CD4-positive, CD25-positive, alpha-beta regulatory T cell (primary cell): ENCODE data around the gene CT45A7. TPM values are rescaled to one million over a fixed set of nuclear protein-coding genes. Genes with fewer than 3 reads are reported as not detected.
"Not testable (repeated sequence)": the region's sequence is repeated elsewhere in the genome, so short reads cannot be mapped to it uniquely, and the experiment has no call there.

Source experiments
- ATAC-seq, 2 donors: fragments of 150-1000 bp; cut with Tn5 transposase; one replicate each; pipeline ENCODE4 v1.10.0; 2021; ENCODE audit warnings: low read depth in 2 of 2, moderate number of reproducible peaks in 2 of 2, moderate library complexity in 1 of 2
- DNase-seq, 3 donors: peaks; one replicate each; pipeline versions ENCODE4 v3.0.0 to v3.0.0-alpha.2; 2012 to 2022; ENCODE audit warnings: mixed read lengths in 1 of 3
- H3K27ac ChIP-seq: one replicate; pipeline ENCODE4 v1.7.0; 2013; ENCODE audit warnings: mild to moderate bottlenecking, low read length; ENCODE audit not compliant: insufficient read depth, poor library complexity, severe bottlenecking
- H3K27me3 ChIP-seq: one replicate; pipeline ENCODE4 v1.7.0; 2013; ENCODE audit warnings: low read length; ENCODE audit not compliant: control insufficient read depth, insufficient read depth
- H3K36me3 ChIP-seq: one replicate; pipeline ENCODE4 v1.7.0; 2013; ENCODE audit warnings: mild to moderate bottlenecking, low read length, moderate library complexity; ENCODE audit not compliant: control insufficient read depth, insufficient read depth
- H3K4me1 ChIP-seq: 2 replicates; pipeline ENCODE4 v1.7.0; 2013; ENCODE audit warnings: mild to moderate bottlenecking, low read length; ENCODE audit not compliant: insufficient read depth, control insufficient read depth, poor library complexity, severe bottlenecking
- H3K4me3 ChIP-seq: one replicate; pipeline ENCODE4 v1.7.0; 2013; ENCODE audit warnings: low read depth, mild to moderate bottlenecking, low read length, moderate library complexity
- H3K9me3 ChIP-seq, 2 experiments: 1 replicate in 1 of 2; 2 replicates in 1 of 2; pipeline ENCODE4 v1.7.0; 2013; ENCODE audit warnings: low read length in 2 of 2, mild to moderate bottlenecking in 1 of 2, moderate library complexity in 1 of 2; ENCODE audit not compliant: control insufficient read depth in 2 of 2
- H3K27ac Mint-ChIP-seq, 3 donors: one replicate each; pipeline ENCODE4 v1.8.0; 2020 to 2022; ENCODE audit warnings: mild to moderate bottlenecking in 3 of 3, mixed read lengths in 3 of 3, moderate library complexity in 2 of 3
- H3K27me3 Mint-ChIP-seq: one replicate; pipeline ENCODE4 v1.8.0; 2022; ENCODE audit warnings: mild to moderate bottlenecking, mixed read lengths
- H3K36me3 Mint-ChIP-seq: one replicate; pipeline ENCODE4 v1.8.0; 2020; ENCODE audit warnings: mixed read lengths
- H3K4me1 Mint-ChIP-seq, 4 donors: one replicate each; pipeline ENCODE4 v1.8.0; 2020 to 2022; ENCODE audit warnings: mixed read lengths in 4 of 4, mild to moderate bottlenecking in 1 of 4
- H3K4me3 Mint-ChIP-seq, 4 donors: one replicate each; pipeline ENCODE4 v1.8.0; 2020 to 2022; ENCODE audit warnings: mild to moderate bottlenecking in 4 of 4, mixed read lengths in 4 of 4, moderate library complexity in 3 of 4
- H3K9me3 Mint-ChIP-seq, 7 donors: one replicate each; pipeline ENCODE4 v1.8.0; 2020 to 2022; ENCODE audit warnings: mixed read lengths in 7 of 7, mild to moderate bottlenecking in 3 of 7, moderate library complexity in 2 of 7
- polyA plus RNA-seq, 4 donors: library from polyadenylated mRNA; unstranded; fragments of 300-500 nt; fragmentation: Illumina TruSeq; gene quantifications; one replicate each; pipeline ENCODE4 v1.2.3, GENCODE V29; 2021
- total RNA-seq: library from RNA; stranded (reverse); gene quantifications from one replicate; pipeline ENCODE4 v1.2.3, GENCODE V29; 2022

CT45A7 gene
- total RNA-seq (not detected), polyA plus RNA-seq (not detected)

DNA sequence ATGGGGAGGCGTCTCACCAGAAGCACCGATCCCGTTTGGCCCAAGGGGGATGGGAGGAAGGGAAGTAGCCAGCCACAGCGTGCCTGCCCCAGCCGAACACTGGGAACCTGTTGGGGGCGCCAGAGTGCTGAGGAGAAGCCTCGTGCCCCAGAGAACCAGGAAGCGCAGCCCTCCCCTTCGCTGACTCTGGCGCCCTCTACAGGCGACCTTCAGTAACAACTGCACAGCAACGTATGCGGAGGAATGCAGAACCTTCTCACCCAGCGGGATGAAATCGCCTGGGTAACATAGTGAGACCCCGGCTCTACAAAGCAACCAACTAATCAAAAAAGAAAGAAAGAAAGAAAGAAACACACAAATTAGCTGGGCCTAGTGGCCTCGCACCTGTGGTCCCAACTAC lies at the start of gene CT45A7:
TSS of gene CT45A7 (minus strand) at position 101 of the 400 bp plus-strand sequence. CDS start 3,747 bp downstream, outside the sequence.
- H3K4me1 ChIP-seq, H3K4me3 Mint-ChIP-seq, H3K36me3 Mint-ChIP-seq, H3K9me3 Mint-ChIP-seq, H3K36me3 ChIP-seq, H3K27me3 ChIP-seq, H3K4me1 Mint-ChIP-seq, ATAC-seq, H3K9me3 ChIP-seq, H3K27me3 Mint-ChIP-seq, H3K4me3 ChIP-seq, H3K27ac Mint-ChIP-seq, DNase-seq, H3K27ac ChIP-seq: not testable (repeated sequence)

DNA sequence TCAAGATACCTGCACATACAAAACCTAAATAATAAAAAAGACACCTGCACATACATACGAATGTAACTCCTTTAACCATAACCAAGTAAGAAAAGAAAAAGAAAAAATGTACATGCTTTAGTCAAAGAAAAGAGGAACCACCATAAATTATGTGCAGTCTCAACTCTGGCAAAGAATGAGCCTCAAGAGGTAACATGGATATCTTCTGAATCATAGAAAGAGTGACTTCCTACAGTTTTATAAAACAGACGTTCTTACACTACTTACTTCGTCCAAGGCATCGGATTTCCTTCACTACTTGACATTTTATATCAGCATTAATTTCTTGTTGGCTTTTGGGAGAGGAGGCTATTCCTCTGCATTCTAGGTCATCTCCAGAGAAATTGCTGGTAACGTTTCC lies 45.7 kb upstream of the CT45A7 start:
- H3K27me3 ChIP-seq, H3K27ac Mint-ChIP-seq, H3K4me3 ChIP-seq, H3K9me3 ChIP-seq, H3K27ac ChIP-seq, ATAC-seq, H3K9me3 Mint-ChIP-seq, H3K4me3 Mint-ChIP-seq, DNase-seq, H3K27me3 Mint-ChIP-seq, H3K4me1 ChIP-seq, H3K4me1 Mint-ChIP-seq, H3K36me3 Mint-ChIP-seq, H3K36me3 ChIP-seq: not testable (repeated sequence)

- not testable (repeated sequence) for H3K27ac ChIP-seq, H3K36me3 Mint-ChIP-seq, H3K4me1 Mint-ChIP-seq, H3K27ac Mint-ChIP-seq, H3K9me3 Mint-ChIP-seq, DNase-seq, H3K36me3 ChIP-seq, ATAC-seq, H3K27me3 ChIP-seq, H3K4me1 ChIP-seq, H3K9me3 ChIP-seq, H3K4me3 Mint-ChIP-seq, H3K27me3 Mint-ChIP-seq, H3K4me3 ChIP-seq
Observed at GRCh38 chrX:135871712-135872111, 34.6 kb upstream of the CT45A7 start, which contains the start of gene CT45A9. Gene CT45A9, minus strand, starts transcription at chrX:135871812. Its CDS starts 3,751 bp downstream, at chrX:135868061.

- H3K9me3 ChIP-seq, ATAC-seq, H3K4me1 Mint-ChIP-seq, H3K27ac ChIP-seq, H3K27me3 ChIP-seq, H3K27me3 Mint-ChIP-seq, H3K36me3 ChIP-seq, H3K9me3 Mint-ChIP-seq, H3K4me3 ChIP-seq, H3K4me1 ChIP-seq, H3K27ac Mint-ChIP-seq, DNase-seq, H3K36me3 Mint-ChIP-seq, H3K4me3 Mint-ChIP-seq: not testable (repeated sequence)
Observed at GRCh38 chrX:135854438-135854837, 17.4 kb upstream of the CT45A7 start, which contains the start of gene CT45A8. Gene CT45A8, minus strand, starts transcription at chrX:135854538. Its CDS starts 3,755 bp downstream, at chrX:135850783.

- not testable (repeated sequence) for H3K27ac Mint-ChIP-seq, H3K4me3 Mint-ChIP-seq, H3K4me1 Mint-ChIP-seq, H3K9me3 ChIP-seq, H3K36me3 Mint-ChIP-seq, H3K27me3 ChIP-seq, DNase-seq, H3K27me3 Mint-ChIP-seq, H3K27ac ChIP-seq, ATAC-seq, H3K4me1 ChIP-seq, H3K36me3 ChIP-seq, H3K4me3 ChIP-seq, H3K9me3 Mint-ChIP-seq
Observed at GRCh38 chrX:135819912-135820311, 17.2 kb downstream of the CT45A7 start, which contains the start of gene CT45A2. Gene CT45A2, minus strand, starts transcription at chrX:135820012. Its CDS starts 3,747 bp downstream, at chrX:135816265.

DNA sequence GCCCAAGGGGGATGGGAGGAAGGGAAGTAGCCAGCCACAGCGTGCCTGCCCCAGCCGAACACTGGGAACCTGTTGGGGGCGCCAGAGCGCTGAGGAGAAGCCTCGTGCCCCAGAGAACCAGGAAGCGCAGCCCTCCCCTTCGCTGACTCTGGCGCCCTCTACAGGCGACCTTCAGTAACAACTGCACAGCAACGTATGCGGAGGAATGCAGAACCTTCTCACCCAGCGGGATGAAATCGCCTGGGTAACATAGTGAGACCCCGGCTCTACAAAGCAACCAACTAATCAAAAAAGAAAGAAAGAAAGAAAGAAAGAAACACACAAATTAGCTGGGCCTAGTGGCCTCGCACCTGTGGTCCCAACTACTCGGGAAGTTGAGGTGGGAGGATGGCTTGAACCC lies 34.4 kb downstream of the CT45A7 start, which contains the start of gene CT45A6:
TSS of gene CT45A6 (minus strand) at position 101 of the 400 bp plus-strand sequence. CDS start 3,794 bp downstream, outside the sequence.
- not testable (repeated sequence) for H3K36me3 ChIP-seq, ATAC-seq, H3K4me3 ChIP-seq, H3K27me3 ChIP-seq, H3K4me1 Mint-ChIP-seq, DNase-seq, H3K4me1 ChIP-seq, H3K9me3 Mint-ChIP-seq, H3K4me3 Mint-ChIP-seq, H3K27ac Mint-ChIP-seq, H3K27me3 Mint-ChIP-seq, H3K27ac ChIP-seq, H3K36me3 Mint-ChIP-seq, H3K9me3 ChIP-seq

DNA sequence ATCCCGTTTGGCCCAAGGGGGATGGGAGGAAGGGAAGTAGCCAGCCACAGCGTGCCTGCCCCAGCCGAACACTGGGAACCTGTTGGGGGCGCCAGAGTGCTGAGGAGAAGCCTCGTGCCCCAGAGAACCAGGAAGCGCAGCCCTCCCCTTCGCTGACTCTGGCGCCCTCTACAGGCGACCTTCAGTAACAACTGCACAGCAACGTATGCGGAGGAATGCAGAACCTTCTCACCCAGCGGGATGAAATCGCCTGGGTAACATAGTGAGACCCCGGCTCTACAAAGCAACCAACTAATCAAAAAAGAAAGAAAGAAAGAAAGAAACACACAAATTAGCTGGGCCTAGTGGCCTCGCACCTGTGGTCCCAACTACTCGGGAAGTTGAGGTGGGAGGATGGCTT lies 51.7 kb downstream of the CT45A7 start, which contains the start of gene CT45A5:
TSS of gene CT45A5 (minus strand) at position 101 of the 400 bp plus-strand sequence. CDS start 3,774 bp downstream, outside the sequence.
- H3K4me3 Mint-ChIP-seq, H3K9me3 ChIP-seq, H3K27me3 ChIP-seq, H3K36me3 ChIP-seq, H3K4me3 ChIP-seq, H3K4me1 Mint-ChIP-seq, ATAC-seq, H3K27ac Mint-ChIP-seq, H3K27me3 Mint-ChIP-seq, H3K4me1 ChIP-seq, H3K27ac ChIP-seq, H3K36me3 Mint-ChIP-seq, H3K9me3 Mint-ChIP-seq, DNase-seq: not testable (repeated sequence)
